Calu3 (cell line): ENCODE results near the gene TSEN2. TPM values are rescaled to one million over a fixed set of nuclear protein-coding genes. Genes with fewer than 3 reads are reported as not detected.

Experiments
- BruUV-seq: library from RNA; stranded (reverse); fragments of 400-500 nt; replicated peaks from 2 replicates; lab custom pipeline; 2021; lab: Mats Ljungman, UMichigan
- CTCF ChIA-PET: fragments of 300-600 bp; sonication (Branson Sonifier 250); formaldehyde crosslinking; loops from one replicate; lab custom pipeline; 2022; ENCODE audit warnings: antibody characterized with exemption; lab: Charles Lee
- DNase-seq: peaks from one replicate; pipeline ENCODE4 v3.0.0; 2022
- H3K27ac Mint-ChIP-seq: one replicate; pipeline ENCODE4 v1.8.0; 2022; ENCODE audit warnings: mixed read lengths; ENCODE audit not compliant: unreplicated experiment
- H3K27me3 Mint-ChIP-seq: one replicate; pipeline ENCODE4 v1.8.0; 2022; ENCODE audit warnings: mixed read lengths; ENCODE audit not compliant: unreplicated experiment
- H3K36me3 Mint-ChIP-seq: one replicate; pipeline ENCODE4 v1.8.0; 2022; ENCODE audit warnings: mild to moderate bottlenecking, moderate library complexity, mixed read lengths; ENCODE audit not compliant: insufficient read depth, unreplicated experiment
- H3K4me1 Mint-ChIP-seq: one replicate; pipeline ENCODE4 v1.8.0; 2022; ENCODE audit warnings: mild to moderate bottlenecking, low read depth, mixed read lengths; ENCODE audit not compliant: unreplicated experiment
- H3K4me3 Mint-ChIP-seq: one replicate; pipeline ENCODE4 v1.8.0; 2022; ENCODE audit warnings: mild to moderate bottlenecking, low read depth, moderate library complexity, mixed read lengths; ENCODE audit not compliant: unreplicated experiment
- H3K9me3 Mint-ChIP-seq: one replicate; pipeline ENCODE4 v1.8.0; 2022; ENCODE audit warnings: low read depth, mixed read lengths; ENCODE audit not compliant: unreplicated experiment
- CTCF ChIP-seq: fragments of 200-600 bp; IDR thresholded peaks from one replicate; pipeline ENCODE4 v1.8.0; 2022; ENCODE audit warnings: antibody characterized with exemption; ENCODE audit not compliant: unreplicated experiment
- intact Hi-C: fragments of 100-400 bp; cut with micrococcal nuclease; formaldehyde crosslinking; loops from one replicate; pipeline ENCODE4 v1.10.0; 2022; ENCODE audit not compliant: unreplicated experiment
- total RNA-seq: library from RNA; stranded (reverse); gene quantifications from 2 replicates; pipeline ENCODE4 v1.2.3, GENCODE V29; 2022

Gene TSEN2
- total RNA-seq, 1 experiment from 2014 or later: 26.7 TPM

- no peaks in the 10 kb centered on the region for H3K9me3 Mint-ChIP-seq
- H3K27me3 Mint-ChIP-seq: no peaks in the 10 kb centered on the region
- H3K27ac Mint-ChIP-seq: no peak overlapping the region
- H3K4me3 Mint-ChIP-seq: no peak overlapping the region
- peaks cover 25% of the 10 kb centered on the region for H3K36me3 Mint-ChIP-seq
- intact Hi-C loops: no loop called here
- H3K4me1 Mint-ChIP-seq: no peaks in the 10 kb centered on the region
- no TSS peak for BruUV-seq
- CTCF ChIA-PET: no interaction called here
- no peak for TF ChIP-seq CTCF
- no peak for DNase-seq
These were observed 31.4 kb downstream of the TSEN2 start for GRCh38 chr3:12515631-12516030.

GRCh38 chr3:12516873-12517272 is 32.6 kb downstream of the TSEN2 start:
- BruUV-seq: no TSS peak
- Mint-ChIP-seq H3K4me3 (no peak overlapping the region), H3K9me3 (no peaks in the 10 kb centered on the region), H3K27me3 (no peaks in the 10 kb centered on the region), H3K36me3 (peaks cover 16% of the 10 kb centered on the region), H3K27ac (no peak overlapping the region), H3K4me1 (no peaks in the 10 kb centered on the region)
- intact Hi-C loops: no loop called here
- DNase-seq: no peak
- CTCF ChIA-PET: no interaction called here
- no peak for TF ChIP-seq CTCF

- Mint-ChIP-seq H3K4me3 (no peak overlapping the region), H3K27ac (no peak overlapping the region), H3K36me3 (peaks cover 15% of the 10 kb centered on the region), H3K27me3 (no peaks in the 10 kb centered on the region), H3K9me3 (no peaks in the 10 kb centered on the region), H3K4me1 (no peaks in the 10 kb centered on the region)
- CTCF ChIA-PET: no interaction called here
- intact Hi-C loops: no loop called here
- no TSS peak for BruUV-seq
- TF ChIP-seq CTCF: no peak
- DNase-seq: no peak
These were observed 34.2 kb downstream of the TSEN2 start for GRCh38 chr3:12518261-12519028.

GRCh38 chr3:12521010-12521409 is 36.7 kb downstream of the TSEN2 start:
- H3K4me1 Mint-ChIP-seq: no peaks in the 10 kb centered on the region
- BruUV-seq: no TSS peak
- no peaks in the 10 kb centered on the region for H3K27me3 Mint-ChIP-seq
- H3K9me3 Mint-ChIP-seq: no peaks in the 10 kb centered on the region
- no peak overlapping the region for H3K4me3 Mint-ChIP-seq
- no peak for DNase-seq
- H3K36me3 Mint-ChIP-seq: peaks cover 8% of the 10 kb centered on the region
- no peak overlapping the region for H3K27ac Mint-ChIP-seq
- TF ChIP-seq CTCF: no peak
- intact Hi-C loops: no loop called here
- CTCF ChIA-PET: no interaction called here
